ENCODE results near the gene ZIC4.

GRCh38 chr3:147405231-147406027, 914 bp downstream of the ZIC4 start:
- TF ChIP-seq, protein P1, sequence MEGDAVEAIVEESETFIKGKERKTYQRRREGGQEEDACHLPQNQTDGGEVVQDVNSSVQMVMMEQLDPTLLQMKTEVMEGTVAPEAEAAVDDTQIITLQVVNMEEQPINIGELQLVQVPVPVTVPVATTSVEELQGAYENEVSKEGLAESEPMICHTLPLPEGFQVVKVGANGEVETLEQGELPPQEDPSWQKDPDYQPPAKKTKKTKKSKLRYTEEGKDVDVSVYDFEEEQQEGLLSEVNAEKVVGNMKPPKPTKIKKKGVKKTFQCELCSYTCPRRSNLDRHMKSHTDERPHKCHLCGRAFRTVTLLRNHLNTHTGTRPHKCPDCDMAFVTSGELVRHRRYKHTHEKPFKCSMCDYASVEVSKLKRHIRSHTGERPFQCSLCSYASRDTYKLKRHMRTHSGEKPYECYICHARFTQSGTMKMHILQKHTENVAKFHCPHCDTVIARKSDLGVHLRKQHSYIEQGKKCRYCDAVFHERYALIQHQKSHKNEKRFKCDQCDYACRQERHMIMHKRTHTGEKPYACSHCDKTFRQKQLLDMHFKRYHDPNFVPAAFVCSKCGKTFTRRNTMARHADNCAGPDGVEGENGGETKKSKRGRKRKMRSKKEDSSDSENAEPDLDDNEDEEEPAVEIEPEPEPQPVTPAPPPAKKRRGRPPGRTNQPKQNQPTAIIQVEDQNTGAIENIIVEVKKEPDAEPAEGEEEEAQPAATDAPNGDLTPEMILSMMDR (IDR thresholded peaks at IDR 0.05; ENCODE audit: poor library complexity) = no peak
- peak; percentile 48 for TF ChIP-seq EZH2 (IDR thresholded peaks at IDR 0.05; ENCODE audit: borderline replicate concordance)
